ENCODE results near the gene MXD4. TPM values are rescaled to one million over a fixed set of nuclear protein-coding genes. Genes with fewer than 3 reads are reported as not detected.

The MXD4 gene
- total RNA-seq, 1 donor from 2014 or later = 92.3 TPM

GRCh38 chr4:2260344-2261109 lies 1.4 kb downstream of the MXD4 start:
- H3K9me3 Mint-ChIP-seq (ENCODE audit: unreplicated experiment) = no peaks in the 10 kb centered on the region
- Histone ChIP-seq H3K27ac (ENCODE audit: low read depth, low read length) (peak overlapping the region; percentile 53), H3K9me3 (ENCODE audit: insufficient read depth, low read depth, low read length) (no peaks in the 10 kb centered on the region), H4K20me1 (ENCODE audit: insufficient read depth, low read length) (peaks cover 57% of the 10 kb centered on the region), H3K79me2 (ENCODE audit: insufficient read depth, low read length) (peaks cover 50% of the 10 kb centered on the region), H3K36me3 (ENCODE audit: insufficient read depth, low read length) (no peaks in the 10 kb centered on the region), H3K4me1 (ENCODE audit: insufficient read depth, low read length) (peaks cover 26% of the 10 kb centered on the region), H3K27me3 (ENCODE audit: insufficient read depth, low read length) (no peaks in the 10 kb centered on the region), H3K9ac (ENCODE audit: low read length) (peak overlapping the region; percentile 93), H3K4me3 (ENCODE audit: insufficient read depth, low read depth, low read length) (peak overlapping the region; percentile 71), H3K4me2 (ENCODE audit: low read length) (peak overlapping the region; percentile 93), H2AFZ (ENCODE audit: low read depth, low read length) (peak overlapping the region; percentile 41)
- TF ChIP-seq CTCF (IDR thresholded peaks at IDR 0.05; ENCODE audit: insufficient read depth, low read depth, low read length) = no peak
- no peak for TF ChIP-seq EZH2 (IDR thresholded peaks at IDR 0.05; ENCODE audit: insufficient read depth, low read length)
- peak overlapping the region; percentile 82 for H3K4me3 Mint-ChIP-seq (ENCODE audit: unreplicated experiment)
- no peak for FAIRE-seq
- no peak for DNase-seq (ENCODE audit: low read depth)
- peaks cover 4% of the 10 kb centered on the region for H3K36me3 Mint-ChIP-seq (ENCODE audit: low read depth, unreplicated experiment)
- no peak overlapping the region for H3K27ac Mint-ChIP-seq (ENCODE audit: unreplicated experiment)
- peaks cover 3% of the 10 kb centered on the region for H3K4me1 Mint-ChIP-seq (ENCODE audit: low read depth, unreplicated experiment)
- peaks cover 7% of the 10 kb centered on the region for H3K27me3 Mint-ChIP-seq (ENCODE audit: low read depth, unreplicated experiment)

- Histone ChIP-seq H4K20me1 (ENCODE audit: insufficient read depth, low read length) (peaks cover 64% of the 10 kb centered on the region), H3K27me3 (ENCODE audit: insufficient read depth, low read length) (no peaks in the 10 kb centered on the region), H3K4me2 (ENCODE audit: low read length) (peak overlapping the region; percentile 93), H3K9ac (ENCODE audit: low read length) (peak overlapping the region; percentile 93), H3K27ac (ENCODE audit: low read depth, low read length) (no peak overlapping the region), H3K4me1 (ENCODE audit: insufficient read depth, low read length) (peaks cover 29% of the 10 kb centered on the region), H3K4me3 (ENCODE audit: insufficient read depth, low read depth, low read length) (peak overlapping the region; percentile 71), H3K36me3 (ENCODE audit: insufficient read depth, low read length) (no peaks in the 10 kb centered on the region), H2AFZ (ENCODE audit: low read depth, low read length) (no peak overlapping the region), H3K79me2 (ENCODE audit: insufficient read depth, low read length) (peaks cover 54% of the 10 kb centered on the region), H3K9me3 (ENCODE audit: insufficient read depth, low read depth, low read length) (no peaks in the 10 kb centered on the region)
- Mint-ChIP-seq H3K27ac (ENCODE audit: unreplicated experiment) (peak overlapping the region; percentile 41), H3K4me1 (ENCODE audit: low read depth, unreplicated experiment) (peaks cover 3% of the 10 kb centered on the region), H3K36me3 (ENCODE audit: low read depth, unreplicated experiment) (peaks cover 8% of the 10 kb centered on the region), H3K4me3 (ENCODE audit: unreplicated experiment) (peak overlapping the region; percentile 82), H3K27me3 (ENCODE audit: low read depth, unreplicated experiment) (peaks cover 3% of the 10 kb centered on the region), H3K9me3 (ENCODE audit: unreplicated experiment) (no peaks in the 10 kb centered on the region)
- no peak for FAIRE-seq
- TF ChIP-seq CTCF (IDR thresholded peaks at IDR 0.05; ENCODE audit: insufficient read depth, low read depth, low read length) = no peak
- no peak for TF ChIP-seq EZH2 (IDR thresholded peaks at IDR 0.05; ENCODE audit: insufficient read depth, low read length)
- no peak for DNase-seq (ENCODE audit: low read depth)
These were observed 2.2 kb downstream of the MXD4 start for GRCh38 chr4:2259541-2260343.

Data from astrocyte (in vitro differentiated cells and primary cell).